TTC549 (cell line): ENCODE measurements around the gene WWP2.

Experiments
- FAIRE-seq: peaks from 2 replicates; lab custom pipeline; 2012; peaks lifted over from hg19 to GRCh38; lab: Jason Lieb, UNC

WWP2 gene

GRCh38 chr16:69890892-69891282 lies 128.8 kb downstream of the WWP2 start:
- no peak for FAIRE-seq

GRCh38 chr16:69892378-69892777 lies 130.2 kb downstream of the WWP2 start:
- no peak for FAIRE-seq

- FAIRE-seq: no peak
Observed at GRCh38 chr16:69893106-69893505, 131.0 kb downstream of the WWP2 start.

- FAIRE-seq: no peak
Observed at GRCh38 chr16:69894676-69895075, 132.5 kb downstream of the WWP2 start.

- no peak for FAIRE-seq
Observed at GRCh38 chr16:69903865-69904415, 141.8 kb downstream of the WWP2 start.

- no peak for FAIRE-seq
Observed at GRCh38 chr16:69904495-69905170, 142.5 kb downstream of the WWP2 start.

DNA sequence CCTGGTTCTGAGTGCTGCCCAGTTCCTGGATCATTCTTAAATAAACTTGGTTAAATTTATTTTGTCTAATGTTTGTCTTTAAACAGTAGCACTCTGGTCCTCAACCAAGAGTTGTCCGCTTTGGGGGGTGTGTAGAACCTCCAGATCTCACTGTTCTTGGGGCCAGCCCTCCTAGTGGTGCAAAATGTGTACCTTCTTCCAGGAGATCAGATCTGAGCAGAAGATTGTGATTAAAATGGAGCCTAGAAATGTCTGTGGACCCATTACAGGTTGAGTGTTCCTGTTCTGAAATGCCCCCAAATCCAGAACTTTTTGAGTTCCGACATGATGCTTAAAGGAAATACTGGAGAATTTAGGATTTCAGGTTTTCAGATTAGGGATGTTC lies 143.0 kb downstream of the WWP2 start:
- FAIRE-seq: no peak

GRCh38 chr16:69906838-69907401 lies 144.8 kb downstream of the WWP2 start:
- FAIRE-seq: no peak

DNA sequence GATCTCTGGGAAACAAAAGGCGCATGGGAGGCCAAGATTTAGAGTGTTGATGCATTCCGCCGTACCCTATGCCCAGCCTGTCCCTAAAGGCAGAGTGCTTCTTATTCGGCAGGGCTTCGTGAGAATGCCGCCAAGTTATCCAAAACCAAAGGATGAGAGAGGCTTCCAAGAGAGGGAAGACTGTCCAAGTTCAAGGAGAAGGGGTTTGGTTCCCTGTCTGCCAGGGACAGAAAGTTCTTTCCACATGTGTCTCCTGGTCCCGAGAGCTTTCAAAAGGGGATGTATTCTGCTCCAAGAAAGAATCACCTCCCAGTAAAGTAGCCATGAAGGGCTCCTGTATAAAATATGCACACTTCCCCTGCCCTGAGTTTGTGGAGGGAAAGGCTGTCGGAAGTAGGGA lies 146.9 kb downstream of the WWP2 start:
- FAIRE-seq: no peak

GRCh38 chr16:69909760-69910159 lies 147.6 kb downstream of the WWP2 start:
- no peak for FAIRE-seq

DNA sequence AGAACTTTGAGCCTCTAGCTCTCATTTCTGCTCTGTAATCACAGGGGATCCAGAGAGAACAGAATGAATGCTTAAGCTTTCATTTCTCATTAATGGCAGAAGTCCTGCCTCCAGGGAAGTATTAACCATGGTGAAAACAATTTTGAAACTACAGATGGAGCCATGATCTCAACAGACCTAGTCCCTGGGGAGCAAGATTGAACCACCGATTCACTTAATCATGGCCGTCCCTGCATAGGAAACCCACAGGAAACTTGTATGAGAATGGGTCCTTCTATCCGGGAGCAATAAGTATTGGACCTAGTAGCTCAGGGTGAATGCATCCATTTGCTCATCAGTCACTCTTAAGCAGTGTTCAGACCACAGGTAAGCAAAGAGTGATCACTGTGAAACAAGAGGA lies 148.8 kb downstream of the WWP2 start:
- no peak for FAIRE-seq

GRCh38 chr16:69916462-69916861 lies 154.3 kb downstream of the WWP2 start:
- FAIRE-seq: no peak

DNA sequence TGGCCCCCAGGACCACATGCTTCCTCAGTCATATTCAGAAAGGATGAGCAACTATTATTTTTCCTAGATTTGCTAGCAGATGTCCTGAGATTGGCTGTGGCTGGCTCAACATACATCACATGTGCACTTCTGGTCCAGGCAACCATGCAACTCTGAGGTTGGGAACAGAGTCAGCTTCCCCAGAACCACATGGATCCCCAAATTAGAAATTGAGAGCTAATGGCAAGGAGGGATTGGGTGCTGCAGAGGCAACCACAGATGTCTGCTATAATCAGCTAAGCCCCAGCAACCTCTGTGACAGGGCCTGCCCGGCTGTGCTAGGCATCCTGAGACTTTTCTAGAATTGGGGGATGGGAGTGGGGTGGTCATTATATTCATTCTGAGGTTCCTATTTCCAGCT lies 155.2 kb downstream of the WWP2 start:
- no peak for FAIRE-seq

GRCh38 chr16:69917739-69918138 lies 155.6 kb downstream of the WWP2 start:
- FAIRE-seq: no peak

DNA sequence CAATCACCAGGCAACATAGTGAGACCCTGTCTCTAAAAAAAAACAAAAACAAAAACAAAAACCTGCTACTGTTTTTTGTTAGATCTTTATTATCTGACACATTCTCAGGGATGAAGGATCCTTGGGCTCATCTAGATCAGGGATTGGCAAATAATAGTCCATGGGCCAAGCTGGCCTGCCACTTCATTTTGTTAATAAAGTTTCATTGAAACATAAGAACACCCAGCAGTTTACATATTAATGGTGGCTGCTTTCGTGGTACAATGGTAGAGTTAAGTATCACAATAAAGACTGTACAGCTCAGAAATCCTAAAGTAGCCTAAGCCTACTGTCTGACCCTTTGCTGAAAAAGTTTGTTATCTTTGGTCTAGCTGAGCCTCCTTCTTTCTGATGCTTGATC lies 156.1 kb downstream of the WWP2 start:
- no peak for FAIRE-seq

- FAIRE-seq: no peak
Observed at GRCh38 chr16:69921127-69921526, 159.0 kb downstream of the WWP2 start.

GRCh38 chr16:69922200-69922599 lies 160.1 kb downstream of the WWP2 start:
- no peak for FAIRE-seq

DNA sequence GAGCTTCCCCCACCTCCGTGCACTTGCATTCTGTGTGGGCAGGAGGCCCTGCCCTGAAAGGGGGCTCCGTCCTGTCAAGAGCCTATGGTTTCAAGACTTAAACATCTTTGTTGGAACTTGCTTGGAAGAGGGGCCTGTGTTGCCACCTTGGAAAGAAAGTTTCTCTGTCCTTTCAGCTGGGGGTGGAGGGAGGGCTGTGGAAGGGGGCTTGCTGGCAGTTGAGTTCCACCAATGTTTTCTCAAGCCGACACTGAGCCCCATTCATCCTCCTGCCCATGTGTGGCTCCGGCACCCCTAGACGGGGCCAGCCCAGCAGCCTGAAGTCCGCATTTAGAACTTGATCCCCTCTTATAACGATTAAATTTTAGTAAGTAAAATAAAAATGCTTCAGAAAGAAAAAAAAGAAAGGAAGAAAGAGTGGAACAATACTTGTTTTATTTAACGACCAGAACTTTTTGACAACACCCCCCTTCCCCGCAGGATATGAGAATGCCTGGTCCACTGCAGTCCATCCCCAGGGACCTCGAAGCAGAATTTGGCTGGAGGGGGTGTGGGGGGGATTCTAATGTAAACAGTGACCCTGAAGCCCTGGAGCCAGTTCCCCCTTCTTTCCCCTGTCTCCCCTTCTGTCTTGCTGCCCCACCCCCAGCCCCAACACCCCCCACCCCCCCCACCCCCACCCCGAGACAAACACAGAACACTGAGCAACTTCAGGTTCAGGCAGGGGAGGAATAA lies 162.1 kb downstream of the WWP2 start:
- FAIRE-seq: no peak

DNA sequence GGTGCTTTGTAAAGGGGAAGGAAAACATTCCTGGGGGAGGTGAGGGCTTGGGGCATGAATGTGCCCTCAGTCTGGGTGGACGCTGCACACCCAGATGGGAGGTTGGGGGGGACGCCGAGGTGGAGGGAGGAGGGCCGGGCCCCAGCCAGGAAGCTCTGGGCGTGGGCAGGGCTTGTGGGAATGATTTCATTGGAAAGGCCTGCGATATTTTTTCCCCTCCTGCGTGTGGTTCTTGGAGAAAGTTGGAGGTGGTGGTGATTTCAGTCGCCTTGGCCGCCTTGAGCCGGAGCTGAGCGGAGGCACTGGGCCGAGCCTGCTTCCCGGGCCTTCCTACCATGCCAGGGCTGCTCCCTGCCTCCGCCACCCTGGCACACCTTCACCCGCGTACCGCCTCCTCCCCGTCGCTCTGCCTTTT lies 162.7 kb downstream of the WWP2 start:
- no peak for FAIRE-seq

- FAIRE-seq: no peak
Observed at GRCh38 chr16:69925311-69925710, 163.2 kb downstream of the WWP2 start.

- no peak for FAIRE-seq
Observed at GRCh38 chr16:69926241-69926640, 164.1 kb downstream of the WWP2 start.

DNA sequence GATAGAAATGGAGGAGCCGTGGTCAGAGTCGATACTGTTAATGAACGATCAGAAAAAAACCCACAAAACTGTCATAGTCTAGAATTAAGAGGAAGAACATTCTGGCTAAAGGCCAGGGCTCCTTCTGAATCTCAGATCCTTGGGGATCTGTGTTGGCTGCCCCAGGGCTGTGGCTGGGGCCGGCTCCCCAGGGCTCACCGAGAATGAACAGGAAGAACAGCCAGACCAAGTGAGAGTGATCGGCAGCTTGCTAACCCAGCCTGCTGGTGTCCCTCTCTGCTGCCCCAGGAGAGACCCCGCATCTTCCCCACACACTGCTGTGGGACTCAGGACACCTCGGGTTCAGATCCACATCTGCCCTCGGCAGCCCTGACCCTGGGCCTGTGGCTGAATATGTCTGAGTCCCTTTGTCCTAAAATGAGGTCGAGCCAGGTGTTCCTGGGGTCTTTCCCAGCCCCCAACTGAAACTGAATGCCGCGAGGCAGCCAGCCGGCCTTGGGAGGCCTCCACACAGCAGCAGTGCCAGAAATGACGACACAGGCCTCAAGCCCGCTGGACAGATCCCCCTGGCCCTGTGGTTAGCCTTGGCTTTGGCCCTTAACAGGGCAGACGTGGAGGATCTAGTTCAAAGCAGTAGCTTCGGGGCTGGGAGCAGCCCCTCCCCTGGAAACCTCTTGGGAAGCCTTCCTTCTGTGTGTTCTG lies 165.1 kb downstream of the WWP2 start:
- FAIRE-seq: no peak

GRCh38 chr16:69928856-69929400 lies 166.8 kb downstream of the WWP2 start:
- FAIRE-seq: no peak
